Measurements from ENCODE around the gene FUS. TPM values are rescaled to one million over a fixed set of nuclear protein-coding genes. Genes with fewer than 3 reads are reported as not detected.

FUS gene
- total RNA-seq, 1 experiment from 2014 or later = 522 TPM

DNA sequence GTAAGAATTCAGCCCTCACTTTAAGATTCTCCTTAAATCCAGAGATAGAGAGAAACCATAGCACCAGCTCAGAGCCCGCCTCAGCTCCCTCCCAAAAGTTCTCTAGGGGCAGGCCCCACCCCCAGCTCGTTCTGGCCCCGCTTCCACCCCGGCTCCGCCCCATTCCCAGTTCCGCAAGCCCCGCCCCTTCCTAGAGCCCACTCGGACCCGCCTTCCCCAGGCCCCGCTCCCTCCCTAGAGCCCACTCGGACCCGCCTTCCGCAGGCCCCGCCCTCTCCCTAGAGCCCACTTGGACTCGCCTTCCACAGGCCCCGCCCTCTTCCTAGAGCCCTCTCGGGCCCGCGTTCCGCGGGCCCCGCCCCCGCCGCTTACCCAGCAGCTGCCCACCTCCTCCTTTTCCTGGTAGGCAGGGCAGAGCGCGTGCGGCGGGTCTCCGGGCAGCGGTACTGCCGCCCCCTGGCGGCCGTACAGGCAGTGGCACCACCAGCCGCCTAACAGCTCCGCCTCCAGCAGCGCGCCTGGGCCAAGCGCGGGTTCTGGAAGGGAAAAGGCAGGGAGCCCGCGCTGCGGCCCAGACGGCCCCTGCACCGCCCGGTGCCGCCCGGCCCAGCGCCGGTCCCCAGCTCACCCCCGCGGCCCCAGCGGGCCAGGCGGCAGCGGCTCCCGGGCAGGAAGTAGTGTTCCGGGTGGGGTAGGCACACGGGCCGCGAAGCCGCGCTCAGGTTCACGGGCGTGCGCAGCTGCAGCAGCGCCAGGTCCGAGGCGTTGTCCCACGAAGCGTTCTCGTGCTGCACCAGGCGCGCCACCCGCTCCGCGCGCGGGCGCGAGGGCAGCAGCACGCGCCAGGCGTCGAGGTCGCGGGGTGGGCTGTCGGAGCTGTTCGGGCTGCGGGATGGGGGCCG is 37.6 kb upstream of the FUS start:
- no peak for TF ChIP-seq JUND (IDR thresholded peaks at IDR 0.05)
- TF ChIP-seq SRF (IDR thresholded peaks at IDR 0.05; ENCODE audit: low read depth) = no peak
- peak; percentile 43; the same call in 1 of the 2 replicates for TF ChIP-seq ZFX (IDR thresholded peaks at IDR 0.05)
- TF ChIP-seq, protein P1, sequence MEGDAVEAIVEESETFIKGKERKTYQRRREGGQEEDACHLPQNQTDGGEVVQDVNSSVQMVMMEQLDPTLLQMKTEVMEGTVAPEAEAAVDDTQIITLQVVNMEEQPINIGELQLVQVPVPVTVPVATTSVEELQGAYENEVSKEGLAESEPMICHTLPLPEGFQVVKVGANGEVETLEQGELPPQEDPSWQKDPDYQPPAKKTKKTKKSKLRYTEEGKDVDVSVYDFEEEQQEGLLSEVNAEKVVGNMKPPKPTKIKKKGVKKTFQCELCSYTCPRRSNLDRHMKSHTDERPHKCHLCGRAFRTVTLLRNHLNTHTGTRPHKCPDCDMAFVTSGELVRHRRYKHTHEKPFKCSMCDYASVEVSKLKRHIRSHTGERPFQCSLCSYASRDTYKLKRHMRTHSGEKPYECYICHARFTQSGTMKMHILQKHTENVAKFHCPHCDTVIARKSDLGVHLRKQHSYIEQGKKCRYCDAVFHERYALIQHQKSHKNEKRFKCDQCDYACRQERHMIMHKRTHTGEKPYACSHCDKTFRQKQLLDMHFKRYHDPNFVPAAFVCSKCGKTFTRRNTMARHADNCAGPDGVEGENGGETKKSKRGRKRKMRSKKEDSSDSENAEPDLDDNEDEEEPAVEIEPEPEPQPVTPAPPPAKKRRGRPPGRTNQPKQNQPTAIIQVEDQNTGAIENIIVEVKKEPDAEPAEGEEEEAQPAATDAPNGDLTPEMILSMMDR (IDR thresholded peaks at IDR 0.05 in 2 of 3, conservative IDR thresholded peaks at IDR 0.05 in 1 of 3; ENCODE audit: borderline replicate concordance in 1 of 3, insufficient read depth in 1 of 3, low read depth in 2 of 3, low read length in 2 of 3) = peak in 2 of 3 experiments; percentile 84 to 96; a peak in 4 of 6 replicates
- no peak for TF ChIP-seq MAX (IDR thresholded peaks at IDR 0.05)
- no peak for TF ChIP-seq SIN3A (IDR thresholded peaks at IDR 0.05; ENCODE audit: low read depth)
- TF ChIP-seq YY1 (IDR thresholded peaks at IDR 0.05; ENCODE audit: extremely low read depth, insufficient replicate concordance, low read depth, low read length) = peak; percentile 5
- peak; percentile 7; the same call in 1 of the 2 replicates for TF ChIP-seq POLR2AphosphoS5 (IDR thresholded peaks at IDR 0.05; ENCODE audit: low read depth, low read length)
- Histone ChIP-seq H3K9me3 (ENCODE audit: control insufficient read depth in 1 of 2, insufficient read depth in 1 of 2, low read depth in 1 of 2, low read length in 2 of 2) (no peaks in the 10 kb centered on the region), H3K9me2 (ENCODE audit: insufficient read depth) (no peaks in the 10 kb centered on the region), H3K4me2 (ENCODE audit: low read length) (peak overlapping the region; percentile 80), H3K4me1 (ENCODE audit: control insufficient read depth in 1 of 2, insufficient read depth in 2 of 2, low read length in 2 of 2) (peaks cover 36 to 53% of the 10 kb centered on the region in 2 experiments), H3K79me2 (ENCODE audit: insufficient read depth, low read length) (no peaks in the 10 kb centered on the region), H3K4me3 (replicated peaks in 1 of 2; ENCODE audit: low read depth in 1 of 2, low read length in 2 of 2) (peak overlapping the region; percentile 30 to 48), H2AFZ (ENCODE audit: low read depth, low read length, poor library complexity, severe bottlenecking) (no peak overlapping the region), H3K36me3 (ENCODE audit: control insufficient read depth in 1 of 2, insufficient read depth in 2 of 2, low read length in 2 of 2) (no peaks in the 10 kb centered on the region), H3K27me3 (ENCODE audit: insufficient read depth, low read length) (no peaks in the 10 kb centered on the region), H3K9ac (ENCODE audit: low read length) (peak overlapping the region; percentile 69), H4K20me1 (ENCODE audit: insufficient read depth) (no peaks in the 10 kb centered on the region), H3K27ac (ENCODE audit: low read depth, low read length) (peak overlapping the region; percentile 72)
- BruUV-seq (replicated peaks) = no TSS peak
- ChIA-PET CTCF (interaction anchor here (0.6 to 2.2 kb wide), 30 partner anchors 9 to 731 kb away, joined by 3 to 30 read pairs (median 5); partner anchors contain the start of genes ARMC5, HSD3B7, KAT8 and ZNF267), RAD21 (ENCODE audit: low non-redundant PET in 1 of 2, low total read pairs in 2 of 2, uncharacterized antibody in 2 of 2, unreplicated experiment in 2 of 2) (interaction anchor here (0.6 to 1.8 kb wide), 11 partner anchors 25 to 240 kb away, joined by 3 to 10 read pairs (median 4); partner anchors contain the start of genes HSD3B7 (in 2 of the 2), KAT8 (in 2 of the 2), ZNF646 (in 1 of the 2) and ZNF668 (in 1 of the 2)), POLR2A (interaction anchor here (0.6 to 9.9 kb wide), 13 partner anchors 8 to 1022 kb away, joined by 3 to 84 read pairs (median 4); partner anchors contain the start of genes FUS, HSD3B7 and KAT8)
- intact Hi-C loops (cut with micrococcal nuclease) = loop anchor here (1.0 kb wide), 2 partner anchors 25 to 48 kb away; partner anchors contain the start of genes KAT8 and VKORC1
- ATAC-seq (peak; percentile 85), DNase-seq (ENCODE audit: low read depth, low spot score) (peak; percentile 96)
